Measurements from ENCODE around the gene CCDC24. TPM values are rescaled to one million over a fixed set of nuclear protein-coding genes. Genes with fewer than 3 reads are reported as not detected.

CCDC24 gene
- total and polyA plus RNA-seq, 4 donors, result 0.92 to 4.2 (median 2.3) TPM

- Histone ChIP-seq H3K36me3 (ENCODE audit: control insufficient read depth in 4 of 4, insufficient read depth in 3 of 4, low read depth in 1 of 4, low read length in 3 of 4) (peaks cover 0 to 13% (median 4%) of the 10 kb centered on the region in 4 donors), H3K27me3 (ENCODE audit: control insufficient read depth in 4 of 4, insufficient read depth in 4 of 4, low read length in 3 of 4) (no peaks in the 10 kb centered on the region), H3K4me3 (ENCODE audit: low read depth in 1 of 3, low read length in 3 of 3) (no peak overlapping the region), H3K9me3 (ENCODE audit: control insufficient read depth in 4 of 4, low read length in 3 of 4) (no peaks in the 10 kb centered on the region), H3K9ac (ENCODE audit: low read depth in 1 of 2, low read length in 2 of 2) (no peak overlapping the region), H3K27ac (ENCODE audit: low read depth in 1 of 2, low read length in 2 of 2) (no peak overlapping the region), H3K4me1 (ENCODE audit: control insufficient read depth in 4 of 4, insufficient read depth in 4 of 4, low read length in 3 of 4) (peaks cover 7 to 33% (median 24%) of the 10 kb centered on the region in 4 donors)
- DNase-seq (ENCODE audit: low spot score), result no peak
- TF ChIP-seq SP1 (IDR thresholded peaks at IDR 0.05) (no peak), NR2F2 (IDR thresholded peaks at IDR 0.05) (no peak), HNF4G (IDR thresholded peaks at IDR 0.05) (no peak), JUND (IDR thresholded peaks at IDR 0.05) (no peak), FOXA1 (IDR thresholded peaks at IDR 0.05) (no peak), GABPA (IDR thresholded peaks at IDR 0.05 in 1 of 2, conservative IDR thresholded peaks at IDR 0.05 in 1 of 2) (no peak), HNF4A (conservative IDR thresholded peaks at IDR 0.05) (no peak), TAF1 (conservative IDR thresholded peaks at IDR 0.05) (no peak), RAD21 (IDR thresholded peaks at IDR 0.05) (no peak), RXRA (IDR thresholded peaks at IDR 0.05) (no peak), ATF3 (IDR thresholded peaks at IDR 0.05) (no peak), MAX (IDR thresholded peaks at IDR 0.05) (no peak), YY1 (IDR thresholded peaks at IDR 0.05) (no peak), FOXA2 (IDR thresholded peaks at IDR 0.05) (no peak), EGR1 (IDR thresholded peaks at IDR 0.05; ENCODE audit: low read depth in 2 of 2) (no peak)
- TF ChIP-seq, protein P1, sequence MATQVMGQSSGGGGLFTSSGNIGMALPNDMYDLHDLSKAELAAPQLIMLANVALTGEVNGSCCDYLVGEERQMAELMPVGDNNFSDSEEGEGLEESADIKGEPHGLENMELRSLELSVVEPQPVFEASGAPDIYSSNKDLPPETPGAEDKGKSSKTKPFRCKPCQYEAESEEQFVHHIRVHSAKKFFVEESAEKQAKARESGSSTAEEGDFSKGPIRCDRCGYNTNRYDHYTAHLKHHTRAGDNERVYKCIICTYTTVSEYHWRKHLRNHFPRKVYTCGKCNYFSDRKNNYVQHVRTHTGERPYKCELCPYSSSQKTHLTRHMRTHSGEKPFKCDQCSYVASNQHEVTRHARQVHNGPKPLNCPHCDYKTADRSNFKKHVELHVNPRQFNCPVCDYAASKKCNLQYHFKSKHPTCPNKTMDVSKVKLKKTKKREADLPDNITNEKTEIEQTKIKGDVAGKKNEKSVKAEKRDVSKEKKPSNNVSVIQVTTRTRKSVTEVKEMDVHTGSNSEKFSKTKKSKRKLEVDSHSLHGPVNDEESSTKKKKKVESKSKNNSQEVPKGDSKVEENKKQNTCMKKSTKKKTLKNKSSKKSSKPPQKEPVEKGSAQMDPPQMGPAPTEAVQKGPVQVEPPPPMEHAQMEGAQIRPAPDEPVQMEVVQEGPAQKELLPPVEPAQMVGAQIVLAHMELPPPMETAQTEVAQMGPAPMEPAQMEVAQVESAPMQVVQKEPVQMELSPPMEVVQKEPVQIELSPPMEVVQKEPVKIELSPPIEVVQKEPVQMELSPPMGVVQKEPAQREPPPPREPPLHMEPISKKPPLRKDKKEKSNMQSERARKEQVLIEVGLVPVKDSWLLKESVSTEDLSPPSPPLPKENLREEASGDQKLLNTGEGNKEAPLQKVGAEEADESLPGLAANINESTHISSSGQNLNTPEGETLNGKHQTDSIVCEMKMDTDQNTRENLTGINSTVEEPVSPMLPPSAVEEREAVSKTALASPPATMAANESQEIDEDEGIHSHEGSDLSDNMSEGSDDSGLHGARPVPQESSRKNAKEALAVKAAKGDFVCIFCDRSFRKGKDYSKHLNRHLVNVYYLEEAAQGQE (IDR thresholded peaks at IDR 0.05), result no peak
- TF ChIP-seq, protein P2, sequence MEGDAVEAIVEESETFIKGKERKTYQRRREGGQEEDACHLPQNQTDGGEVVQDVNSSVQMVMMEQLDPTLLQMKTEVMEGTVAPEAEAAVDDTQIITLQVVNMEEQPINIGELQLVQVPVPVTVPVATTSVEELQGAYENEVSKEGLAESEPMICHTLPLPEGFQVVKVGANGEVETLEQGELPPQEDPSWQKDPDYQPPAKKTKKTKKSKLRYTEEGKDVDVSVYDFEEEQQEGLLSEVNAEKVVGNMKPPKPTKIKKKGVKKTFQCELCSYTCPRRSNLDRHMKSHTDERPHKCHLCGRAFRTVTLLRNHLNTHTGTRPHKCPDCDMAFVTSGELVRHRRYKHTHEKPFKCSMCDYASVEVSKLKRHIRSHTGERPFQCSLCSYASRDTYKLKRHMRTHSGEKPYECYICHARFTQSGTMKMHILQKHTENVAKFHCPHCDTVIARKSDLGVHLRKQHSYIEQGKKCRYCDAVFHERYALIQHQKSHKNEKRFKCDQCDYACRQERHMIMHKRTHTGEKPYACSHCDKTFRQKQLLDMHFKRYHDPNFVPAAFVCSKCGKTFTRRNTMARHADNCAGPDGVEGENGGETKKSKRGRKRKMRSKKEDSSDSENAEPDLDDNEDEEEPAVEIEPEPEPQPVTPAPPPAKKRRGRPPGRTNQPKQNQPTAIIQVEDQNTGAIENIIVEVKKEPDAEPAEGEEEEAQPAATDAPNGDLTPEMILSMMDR (IDR thresholded peaks at IDR 0.05; ENCODE audit: low read depth, low read length, missing input control), result no peak
- TF ChIP-seq, protein P3, sequence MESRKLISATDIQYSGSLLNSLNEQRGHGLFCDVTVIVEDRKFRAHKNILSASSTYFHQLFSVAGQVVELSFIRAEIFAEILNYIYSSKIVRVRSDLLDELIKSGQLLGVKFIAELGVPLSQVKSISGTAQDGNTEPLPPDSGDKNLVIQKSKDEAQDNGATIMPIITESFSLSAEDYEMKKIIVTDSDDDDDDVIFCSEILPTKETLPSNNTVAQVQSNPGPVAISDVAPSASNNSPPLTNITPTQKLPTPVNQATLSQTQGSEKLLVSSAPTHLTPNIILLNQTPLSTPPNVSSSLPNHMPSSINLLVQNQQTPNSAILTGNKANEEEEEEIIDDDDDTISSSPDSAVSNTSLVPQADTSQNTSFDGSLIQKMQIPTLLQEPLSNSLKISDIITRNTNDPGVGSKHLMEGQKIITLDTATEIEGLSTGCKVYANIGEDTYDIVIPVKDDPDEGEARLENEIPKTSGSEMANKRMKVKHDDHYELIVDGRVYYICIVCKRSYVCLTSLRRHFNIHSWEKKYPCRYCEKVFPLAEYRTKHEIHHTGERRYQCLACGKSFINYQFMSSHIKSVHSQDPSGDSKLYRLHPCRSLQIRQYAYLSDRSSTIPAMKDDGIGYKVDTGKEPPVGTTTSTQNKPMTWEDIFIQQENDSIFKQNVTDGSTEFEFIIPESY (IDR thresholded peaks at IDR 0.05), result no peak
- 97% methylated on average over 20 of the region's 20 CpGs for WGBS
Measured at GRCh38 chr1:43981636-43982035, 9.8 kb upstream of the CCDC24 start.
